ENCODE data around the gene IL12RB2. TPM values are rescaled to one million over a fixed set of nuclear protein-coding genes. Genes with fewer than 3 reads are reported as not detected.

Gene IL12RB2
- total and polyA plus RNA-seq, 2 donors (not counting 3 experiments of a cell fraction or from before 2014, with no cell fraction given) = 0.42 TPM; not detected in 1

DNA sequence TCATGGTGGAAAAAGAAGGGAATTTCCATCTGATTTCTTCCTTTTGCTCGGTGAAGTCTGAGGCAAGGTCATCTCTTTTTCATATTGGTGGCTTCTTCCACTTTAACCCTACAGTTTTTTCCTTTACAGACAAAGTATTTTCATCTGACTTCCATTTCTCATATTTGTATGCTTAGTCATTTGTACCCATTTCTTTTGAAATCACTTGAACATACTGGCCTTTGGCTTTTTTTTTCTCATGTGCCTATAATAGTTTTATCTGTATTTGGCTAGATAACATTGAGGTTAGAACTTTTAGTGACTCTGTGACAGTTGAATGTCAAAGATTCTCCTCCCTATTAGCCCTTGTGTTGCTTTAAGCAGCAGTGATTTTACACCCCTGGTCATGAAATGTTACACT is 27.7 kb downstream of the IL12RB2 start:
- Histone ChIP-seq H3K27me3 (ENCODE audit: control insufficient read depth in 2 of 2, insufficient read depth in 2 of 2, low read length in 2 of 2) (peaks cover 0 to 2% of the 10 kb centered on the region in 2 experiments), H3K4me2 (ENCODE audit: insufficient read depth, low read length) (no peak overlapping the region), H3K36me3 (ENCODE audit: control insufficient read depth in 2 of 2, extremely low read depth in 1 of 2, insufficient read depth in 2 of 2, low read length in 2 of 2) (no peaks in the 10 kb centered on the region), H3K4me3 (replicated peaks in 1 of 3; ENCODE audit: insufficient read depth in 1 of 3, low read depth in 1 of 3, low read length in 3 of 3) (no peak overlapping the region), H4K20me1 (replicated peaks; ENCODE audit: control insufficient read depth, extremely low read depth, insufficient read depth, low read length) (no peaks in the 10 kb centered on the region), H2AFZ (ENCODE audit: low read depth, low read length) (no peak overlapping the region), H3K9ac (replicated peaks; ENCODE audit: extremely low read depth, insufficient read depth, low read length) (no peak overlapping the region), H3K9me3 (replicated peaks; ENCODE audit: control insufficient read depth, insufficient read depth, low read length) (no peaks in the 10 kb centered on the region), H3K9me1 (replicated peaks; ENCODE audit: control insufficient read depth, extremely low read depth, insufficient read depth, low read length) (no peaks in the 10 kb centered on the region), H3K79me2 (ENCODE audit: control insufficient read depth, insufficient read depth, low read length) (no peaks in the 10 kb centered on the region), H3K4me1 (ENCODE audit: control insufficient read depth, extremely low read depth, insufficient read depth, low read length) (no peaks in the 10 kb centered on the region), H3K27ac (ENCODE audit: insufficient read depth, low read depth, low read length) (no peak overlapping the region)
- dilution Hi-C loops (cut with MboI; ENCODE audit: extremely low pct_ligation_motif_present, low sequenced_read_pairs) = no loop called here
- no TSS peak for BruUV-seq (replicated peaks)
- FAIRE-seq (no peak), DNase-seq (ENCODE audit: low read depth, low spot score) (no peak)
- ChIA-PET POLR2A (no interaction called here), CTCF (interaction anchor here (4.9 kb wide), 1 partner anchor 11 kb away, joined by 28 read pairs; no protein-coding TSS in a partner anchor)
- no peak for TF ChIP-seq GATA2 (IDR thresholded peaks at IDR 0.05; ENCODE audit: insufficient read depth, insufficient read length, low read depth, low read length)
- no peak for TF ChIP-seq JUN (IDR thresholded peaks at IDR 0.05; ENCODE audit: borderline replicate concordance, insufficient read depth, insufficient read length, low read depth)
- TF ChIP-seq POLR2A (IDR thresholded peaks at IDR 0.05; ENCODE audit: low read depth, low read length) = no peak
- TF ChIP-seq, protein P1, sequence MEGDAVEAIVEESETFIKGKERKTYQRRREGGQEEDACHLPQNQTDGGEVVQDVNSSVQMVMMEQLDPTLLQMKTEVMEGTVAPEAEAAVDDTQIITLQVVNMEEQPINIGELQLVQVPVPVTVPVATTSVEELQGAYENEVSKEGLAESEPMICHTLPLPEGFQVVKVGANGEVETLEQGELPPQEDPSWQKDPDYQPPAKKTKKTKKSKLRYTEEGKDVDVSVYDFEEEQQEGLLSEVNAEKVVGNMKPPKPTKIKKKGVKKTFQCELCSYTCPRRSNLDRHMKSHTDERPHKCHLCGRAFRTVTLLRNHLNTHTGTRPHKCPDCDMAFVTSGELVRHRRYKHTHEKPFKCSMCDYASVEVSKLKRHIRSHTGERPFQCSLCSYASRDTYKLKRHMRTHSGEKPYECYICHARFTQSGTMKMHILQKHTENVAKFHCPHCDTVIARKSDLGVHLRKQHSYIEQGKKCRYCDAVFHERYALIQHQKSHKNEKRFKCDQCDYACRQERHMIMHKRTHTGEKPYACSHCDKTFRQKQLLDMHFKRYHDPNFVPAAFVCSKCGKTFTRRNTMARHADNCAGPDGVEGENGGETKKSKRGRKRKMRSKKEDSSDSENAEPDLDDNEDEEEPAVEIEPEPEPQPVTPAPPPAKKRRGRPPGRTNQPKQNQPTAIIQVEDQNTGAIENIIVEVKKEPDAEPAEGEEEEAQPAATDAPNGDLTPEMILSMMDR (IDR thresholded peaks at IDR 0.05; ENCODE audit: extremely low read depth in 1 of 2, insufficient read depth in 1 of 2, low read depth in 1 of 2, low read length in 2 of 2) = no peak
- TF ChIP-seq POLR2AphosphoS5 (IDR thresholded peaks at IDR 0.05; ENCODE audit: insufficient read depth, low read depth, low read length) = no peak
- TF ChIP-seq MYC (IDR thresholded peaks at IDR 0.05; ENCODE audit: low read depth, low read length) = no peak
- TF ChIP-seq FOS (IDR thresholded peaks at IDR 0.05; ENCODE audit: borderline replicate concordance, insufficient read depth, low read length) = no peak
- TF ChIP-seq EZH2 (IDR thresholded peaks at IDR 0.05; ENCODE audit: borderline replicate concordance, low read depth, low read length, severe bottlenecking) = no peak
- TF ChIP-seq, protein P2, sequence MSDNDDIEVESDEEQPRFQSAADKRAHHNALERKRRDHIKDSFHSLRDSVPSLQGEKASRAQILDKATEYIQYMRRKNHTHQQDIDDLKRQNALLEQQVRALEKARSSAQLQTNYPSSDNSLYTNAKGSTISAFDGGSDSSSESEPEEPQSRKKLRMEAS (IDR thresholded peaks at IDR 0.05; ENCODE audit: insufficient read depth, insufficient read length) = no peak
- intact Hi-C loops (cut with micrococcal nuclease) = no loop called here

Data from endothelial cell of umbilical vein (primary cell).